Jurkat, Clone E6-1 (cell line): ENCODE data around the gene WAC.
A peak's percentile ranks its signal among the peaks of the same experiment; 100 is the strongest.
"Not testable (repeated sequence)": the region's sequence is repeated elsewhere in the genome, so short reads cannot be mapped to it uniquely, and the experiment has no call there.

Experiments
- DNase-seq: peaks from one replicate; pipeline ENCODE4 v3.0.0-alpha.2; 2011; ENCODE audit warnings: low read depth, low spot score
- H3K4me3 ChIP-seq: 2 replicates; pipeline ENCODE4 v1.5.1; 2011; ENCODE audit warnings: mild to moderate bottlenecking, low read length, control low read depth, moderate library complexity

Gene WAC

GRCh38 chr10:28593811-28594210 lies 60.9 kb downstream of the WAC start:
- H3K4me3 ChIP-seq = no peak overlapping the region
- no peak for DNase-seq

GRCh38 chr10:28594406-28594805 lies 61.5 kb downstream of the WAC start:
- peak; percentile 78 for DNase-seq
- no peak overlapping the region for H3K4me3 ChIP-seq

DNA sequence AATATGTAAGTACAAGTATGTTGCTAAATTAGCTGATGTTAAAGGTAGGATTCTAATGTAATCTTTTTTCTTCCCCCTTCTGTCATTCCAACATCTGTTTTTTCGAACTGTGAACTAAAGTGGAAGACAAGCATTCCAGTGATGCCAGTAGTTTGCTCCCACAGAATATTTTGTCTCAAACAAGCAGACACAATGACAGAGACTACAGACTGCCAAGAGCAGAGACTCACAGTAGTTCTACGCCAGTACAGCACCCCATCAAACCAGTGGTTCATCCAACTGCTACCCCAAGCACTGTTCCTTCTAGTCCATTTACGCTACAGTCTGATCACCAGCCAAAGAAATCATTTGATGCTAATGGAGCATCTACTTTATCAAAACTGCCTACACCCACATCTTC lies 62.7 kb downstream of the WAC start:
- H3K4me3 ChIP-seq = no peak overlapping the region
- no peak for DNase-seq

- DNase-seq = no peak
Observed at GRCh38 chr10:28600056-28600455, 67.1 kb downstream of the WAC start.

DNA sequence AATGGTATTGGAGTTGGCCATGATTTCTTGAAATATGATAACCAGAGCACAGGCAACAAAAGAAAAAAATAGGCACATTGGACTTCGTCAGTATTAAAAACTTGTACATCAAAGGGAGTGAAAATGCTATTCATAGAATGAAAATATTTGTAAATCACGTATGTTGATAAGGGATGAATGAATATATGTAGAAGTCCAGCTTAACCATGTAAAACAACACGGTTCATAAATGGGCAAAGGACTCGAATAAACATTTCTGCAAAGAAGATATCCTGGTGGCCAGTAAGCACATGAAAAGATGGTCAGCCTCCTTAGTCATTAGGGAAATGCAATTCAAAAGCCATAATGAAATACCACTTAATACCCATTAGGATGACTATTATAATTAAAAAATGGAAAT lies 68.1 kb downstream of the WAC start:
- DNase-seq = no peak
- no peak overlapping the region for H3K4me3 ChIP-seq

More at GRCh38 chr10:28600056-28600455, 67.1 kb downstream of the WAC start:
- no peak overlapping the region for H3K4me3 ChIP-seq

DNA sequence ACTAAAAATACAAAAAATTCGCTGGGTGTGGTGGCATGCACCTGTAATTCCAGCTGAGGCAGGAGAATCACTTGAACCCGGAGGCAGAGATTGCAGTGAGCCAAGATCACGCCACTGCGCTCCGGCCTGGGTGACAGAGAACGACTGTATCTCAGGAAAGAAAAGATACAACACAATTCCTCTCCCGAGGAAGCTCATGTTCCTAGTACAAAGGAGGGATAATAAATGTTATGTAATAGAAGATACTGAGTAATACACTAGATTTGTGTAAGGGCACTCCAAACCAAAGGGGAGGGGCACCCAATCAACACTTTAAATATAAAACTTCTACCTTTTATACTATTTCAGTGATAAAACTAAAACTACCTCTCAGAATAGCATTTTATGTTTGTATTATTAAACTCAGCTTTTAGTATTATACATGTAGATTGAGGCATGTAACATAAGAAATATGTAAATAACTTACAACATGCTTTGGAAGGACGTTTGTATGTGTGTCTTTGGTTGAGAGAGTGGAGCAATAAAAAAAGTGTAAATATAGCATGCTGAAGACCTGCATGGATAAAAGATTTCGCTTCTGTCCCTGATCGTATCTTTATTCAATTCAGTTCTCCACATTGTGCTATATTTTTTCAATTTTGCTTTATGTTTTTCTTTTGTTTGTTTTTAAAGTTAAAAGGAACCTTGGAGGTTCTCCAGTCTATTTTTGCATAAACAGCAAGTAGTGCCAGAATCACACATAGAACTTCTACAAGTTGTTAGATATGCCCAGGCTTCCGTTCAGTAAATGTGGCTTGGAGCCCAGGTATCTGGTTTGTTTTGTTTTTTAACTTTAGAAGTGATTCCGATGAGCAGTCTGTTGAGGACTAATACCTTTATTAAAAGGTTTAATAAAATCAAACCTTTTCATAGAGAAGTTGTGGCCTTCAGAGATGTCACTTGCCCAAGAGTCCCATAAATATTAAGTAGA lies 71.9 kb downstream of the WAC start:
- DNase-seq = no peak
- H3K4me3 ChIP-seq = no peak overlapping the region

GRCh38 chr10:28606568-28606967 lies 73.7 kb downstream of the WAC start:
- no peak for DNase-seq
- no peak overlapping the region for H3K4me3 ChIP-seq

DNA sequence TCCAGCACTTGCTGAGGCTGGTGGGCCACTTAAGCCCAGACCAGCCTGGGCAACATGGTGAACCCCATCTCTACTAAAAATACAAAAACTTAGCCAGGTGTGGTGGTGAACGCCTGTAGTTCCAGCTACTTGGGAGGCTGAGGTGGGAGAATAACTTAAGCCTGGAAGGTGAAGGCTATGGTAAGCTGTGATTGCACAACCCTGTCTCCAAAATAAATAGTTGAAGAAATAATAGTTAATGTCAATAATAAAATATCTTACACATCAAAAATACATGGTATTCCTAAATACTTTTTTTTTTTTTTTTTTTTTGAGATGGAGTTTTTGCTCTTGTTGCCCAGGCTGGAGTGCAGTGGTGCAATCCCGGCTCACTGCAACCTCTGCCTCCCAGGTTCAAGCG lies 76.7 kb downstream of the WAC start:
- H3K4me3 ChIP-seq, DNase-seq: not testable (repeated sequence)

DNA sequence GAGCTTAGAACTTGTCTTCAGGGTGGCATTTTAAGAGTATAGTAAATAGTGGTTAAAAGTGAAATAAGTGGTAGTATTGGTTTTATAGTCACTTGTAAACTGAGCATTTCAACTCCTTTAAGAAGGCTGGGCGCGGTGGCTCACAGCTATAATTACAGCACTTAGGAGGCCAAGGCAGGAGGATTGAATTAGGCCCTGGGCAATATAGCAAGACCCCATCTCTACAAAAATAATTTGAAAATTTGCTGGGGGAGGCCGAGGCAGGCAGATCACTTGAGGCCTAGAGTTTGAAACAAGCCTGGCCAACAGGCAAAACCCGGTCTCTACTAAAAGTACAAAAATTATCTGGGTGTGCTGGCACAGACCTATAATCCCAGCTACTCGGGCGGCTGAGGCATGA lies 80.0 kb downstream of the WAC start:
- DNase-seq = no peak
- no peak overlapping the region for H3K4me3 ChIP-seq

- H3K4me3 ChIP-seq = no peak overlapping the region
- DNase-seq = no peak
Observed at GRCh38 chr10:28616514-28616913, 83.6 kb downstream of the WAC start.

- H3K4me3 ChIP-seq = no peak overlapping the region
- DNase-seq = no peak
Observed at GRCh38 chr10:28619455-28619854, 86.5 kb downstream of the WAC start.

GRCh38 chr10:28620251-28620650 lies 87.3 kb downstream of the WAC start:
- no peak for DNase-seq
- H3K4me3 ChIP-seq = no peak overlapping the region

DNA sequence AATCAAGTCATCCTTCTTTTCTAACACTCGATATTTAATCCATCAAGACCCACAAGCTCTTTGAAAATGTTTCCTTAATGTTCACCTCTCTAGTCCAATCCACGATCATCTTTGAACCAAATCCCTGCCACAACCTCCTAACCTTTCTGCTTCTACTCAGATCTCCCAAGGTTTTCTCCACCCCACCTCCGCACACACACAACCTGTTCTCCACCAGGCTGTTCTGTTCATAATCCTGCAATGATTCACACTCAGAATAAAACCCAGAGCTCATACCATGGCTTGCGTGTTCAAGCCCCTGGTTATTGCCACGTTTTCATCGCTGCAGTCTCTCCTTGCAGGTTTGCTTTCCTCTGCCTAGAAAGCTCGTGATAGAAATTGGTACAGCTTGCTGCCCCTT lies 90.6 kb downstream of the WAC start:
- no peak for DNase-seq
- H3K4me3 ChIP-seq = no peak overlapping the region

- no peak overlapping the region for H3K4me3 ChIP-seq
- DNase-seq = no peak
Observed at GRCh38 chr10:28624351-28624750, 91.4 kb downstream of the WAC start.

DNA sequence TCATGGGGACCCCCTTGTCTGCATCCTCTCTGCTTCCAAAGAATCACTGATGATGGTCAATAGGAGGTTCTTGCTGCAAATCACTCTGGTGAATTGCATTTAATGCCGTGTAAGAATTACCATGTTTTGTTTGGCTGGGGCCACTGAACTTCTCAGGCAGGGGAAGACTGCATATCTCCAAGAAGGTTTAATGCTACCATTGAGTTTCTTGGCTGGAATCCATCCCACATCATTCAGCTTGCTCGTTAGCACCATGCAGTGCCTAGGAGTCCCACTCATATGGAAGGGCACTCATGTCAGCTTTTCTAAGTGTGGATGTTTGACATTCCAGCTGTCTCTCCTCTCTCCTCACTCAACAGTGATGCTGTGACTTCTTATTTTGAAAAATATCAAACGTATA lies 94.2 kb downstream of the WAC start:
- no peak for DNase-seq
- no peak overlapping the region for H3K4me3 ChIP-seq

GRCh38 chr10:28628184-28628893 lies 95.4 kb downstream of the WAC start:
- DNase-seq = peak; percentile 44

DNA sequence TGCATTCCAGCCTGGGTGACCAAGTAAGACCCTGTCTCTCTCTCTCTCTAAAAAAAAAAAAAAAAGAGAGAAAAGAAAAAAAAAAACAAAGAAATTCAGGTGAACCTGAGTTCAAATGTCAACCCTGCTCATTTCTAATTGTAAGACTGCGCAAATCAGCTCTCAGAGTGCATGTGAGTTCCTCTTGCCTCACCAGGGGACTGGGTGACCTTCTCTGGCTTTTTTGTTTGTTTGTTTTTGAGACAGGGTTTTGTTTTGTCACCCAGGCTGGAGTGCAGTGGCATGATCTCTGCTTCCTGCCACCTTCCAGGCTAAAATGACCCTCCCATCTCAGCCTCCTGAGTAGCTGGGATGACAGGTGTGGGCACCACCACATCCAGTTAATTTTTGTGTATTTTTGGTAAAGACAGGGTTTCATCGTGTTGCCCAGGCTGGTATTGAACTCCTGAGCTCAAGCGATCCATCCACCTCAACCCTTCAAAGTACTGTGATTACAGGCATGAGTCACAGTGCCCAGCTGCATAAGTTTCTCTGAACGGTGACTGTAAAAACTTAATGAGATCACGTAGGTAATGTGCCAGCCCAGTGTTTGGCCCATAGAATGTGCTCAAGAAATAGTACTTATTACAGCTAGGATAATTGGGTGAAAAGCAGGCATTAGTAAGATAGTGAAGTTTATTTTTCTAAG lies 99.1 kb downstream of the WAC start:
- no peak for DNase-seq
- H3K4me3 ChIP-seq = no peak overlapping the region

More at GRCh38 chr10:28628184-28628893, 95.4 kb downstream of the WAC start:
- H3K4me3 ChIP-seq = no peak overlapping the region

DNA sequence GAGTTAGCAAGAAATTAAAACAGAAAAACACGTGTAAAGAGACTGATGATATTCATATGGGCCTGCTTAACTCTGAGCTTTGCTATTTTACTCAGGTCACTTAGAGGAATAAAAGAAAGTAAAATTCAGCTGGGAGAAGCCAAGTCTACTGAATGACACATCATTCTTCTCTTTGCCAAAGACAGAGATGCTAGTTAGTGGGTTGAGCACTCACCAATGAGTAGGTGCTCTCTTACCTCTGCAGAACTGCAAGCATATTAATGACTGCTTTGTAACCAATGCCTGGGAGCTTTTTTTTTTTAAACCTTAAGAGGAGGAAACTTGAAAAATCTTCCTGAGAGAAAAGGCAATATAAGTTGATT lies 99.6 kb downstream of the WAC start:
- H3K4me3 ChIP-seq = no peak overlapping the region
- DNase-seq = no peak

GRCh38 chr10:28633750-28634149 lies 100.8 kb downstream of the WAC start:
- no peak overlapping the region for H3K4me3 ChIP-seq
- DNase-seq = no peak

DNA sequence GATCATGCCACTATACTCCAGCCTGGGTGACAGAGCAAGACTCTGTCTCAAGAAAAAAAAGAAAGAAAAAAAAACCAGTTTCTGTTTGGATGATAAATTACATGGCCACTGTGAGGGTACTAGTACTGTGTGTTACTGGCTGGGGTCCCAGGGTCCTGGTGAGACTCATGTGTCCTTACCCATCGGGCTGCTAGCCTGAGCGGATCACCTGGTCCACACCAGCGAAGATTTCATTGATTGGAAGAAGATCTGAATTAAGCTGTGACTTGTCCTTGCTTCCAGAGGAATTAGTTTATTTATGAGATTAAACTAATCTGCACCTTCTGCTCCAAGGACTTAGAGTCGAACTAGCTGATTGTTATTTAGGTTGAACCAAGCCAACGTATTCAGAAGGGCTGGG lies 104.4 kb downstream of the WAC start:
- DNase-seq = no peak
- H3K4me3 ChIP-seq = no peak overlapping the region
